Thyroid gland (tissue), 4 donors: Measurements from ENCODE around the gene KLHDC4.

Experiments used
- POLR2A ChIP-seq, 2 donors: fragments of 450-650 bp; IDR thresholded peaks; one replicate each; pipeline ENCODE4 v1.6.1; 2017; ENCODE audit warnings: antibody characterized with exemption in 2 of 2, mild to moderate bottlenecking in 2 of 2, moderate library complexity in 1 of 2
- TF ChIP-seq, protein P1 (sequence below), 6 experiments: fragments of 200-600 bp in 3 of 6; fragments of 450-650 bp in 3 of 6; sonication (generic) in 3 of 6; IDR thresholded peaks; one replicate each; pipeline ENCODE4 v1.5.1; 2016 to 2019; ENCODE audit warnings: antibody characterized with exemption in 6 of 6, mild to moderate bottlenecking in 2 of 6, inconsistent platforms in 1 of 6, moderate library complexity in 1 of 6

DNA sequence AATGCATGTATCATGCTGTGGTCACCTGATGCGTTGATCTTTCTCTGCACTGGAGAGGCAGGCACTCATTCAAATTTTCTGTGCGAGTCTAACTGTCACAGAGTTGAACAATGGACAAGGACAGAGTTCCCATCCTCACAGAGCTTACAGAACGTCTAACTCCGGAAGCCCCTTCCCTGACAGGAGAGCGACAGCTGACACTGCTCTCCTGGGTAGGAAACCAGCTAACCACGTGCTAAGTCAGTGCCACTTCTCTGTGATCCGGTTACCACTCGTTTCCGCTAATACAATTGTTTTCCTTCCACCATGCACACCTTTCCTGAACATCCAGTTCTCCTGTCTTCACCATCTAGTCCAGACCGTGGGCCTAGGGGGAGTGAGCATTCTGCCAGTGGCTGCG, 11.3 kb downstream of the KLHDC4 start:
- TF ChIP-seq, protein P1, sequence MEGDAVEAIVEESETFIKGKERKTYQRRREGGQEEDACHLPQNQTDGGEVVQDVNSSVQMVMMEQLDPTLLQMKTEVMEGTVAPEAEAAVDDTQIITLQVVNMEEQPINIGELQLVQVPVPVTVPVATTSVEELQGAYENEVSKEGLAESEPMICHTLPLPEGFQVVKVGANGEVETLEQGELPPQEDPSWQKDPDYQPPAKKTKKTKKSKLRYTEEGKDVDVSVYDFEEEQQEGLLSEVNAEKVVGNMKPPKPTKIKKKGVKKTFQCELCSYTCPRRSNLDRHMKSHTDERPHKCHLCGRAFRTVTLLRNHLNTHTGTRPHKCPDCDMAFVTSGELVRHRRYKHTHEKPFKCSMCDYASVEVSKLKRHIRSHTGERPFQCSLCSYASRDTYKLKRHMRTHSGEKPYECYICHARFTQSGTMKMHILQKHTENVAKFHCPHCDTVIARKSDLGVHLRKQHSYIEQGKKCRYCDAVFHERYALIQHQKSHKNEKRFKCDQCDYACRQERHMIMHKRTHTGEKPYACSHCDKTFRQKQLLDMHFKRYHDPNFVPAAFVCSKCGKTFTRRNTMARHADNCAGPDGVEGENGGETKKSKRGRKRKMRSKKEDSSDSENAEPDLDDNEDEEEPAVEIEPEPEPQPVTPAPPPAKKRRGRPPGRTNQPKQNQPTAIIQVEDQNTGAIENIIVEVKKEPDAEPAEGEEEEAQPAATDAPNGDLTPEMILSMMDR (IDR thresholded peaks at IDR 0.05), result no peak
- no peak for TF ChIP-seq POLR2A (IDR thresholded peaks at IDR 0.05)
